Measurements from ENCODE around the gene MYL10. TPM values are rescaled to one million over a fixed set of nuclear protein-coding genes. Genes with fewer than 3 reads are reported as not detected.

Gene MYL10
- total and polyA plus RNA-seq, 2 donors (not counting 3 experiments of a cell fraction or from before 2014, with no cell fraction given) = not detected

DNA sequence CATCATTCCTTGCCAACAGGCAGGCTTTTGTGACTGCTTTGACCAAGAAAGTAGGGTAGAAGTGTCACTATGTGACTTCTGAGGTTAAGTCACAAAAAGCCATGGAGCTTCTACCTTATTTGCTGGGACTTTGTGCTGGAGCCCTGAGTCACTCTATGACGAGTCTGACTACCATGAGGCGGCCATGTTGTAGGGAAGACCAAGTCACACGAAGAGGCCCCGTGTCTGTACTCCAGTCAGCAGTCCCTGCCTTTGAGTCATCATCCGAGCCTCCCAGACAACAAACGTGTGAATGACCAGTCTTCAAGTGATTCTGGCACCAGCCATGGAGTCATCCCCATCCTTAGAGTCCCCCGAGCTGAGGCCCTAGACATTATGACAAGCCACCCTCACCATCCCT, 3.5 kb upstream of the MYL10 start:
- Histone ChIP-seq H3K36me3 (ENCODE audit: control insufficient read depth in 2 of 2, extremely low read depth in 1 of 2, insufficient read depth in 2 of 2, low read length in 2 of 2) (no peaks in the 10 kb centered on the region), H3K27me3 (ENCODE audit: control insufficient read depth in 2 of 2, insufficient read depth in 2 of 2, low read length in 2 of 2) (no peaks in the 10 kb centered on the region), H3K4me1 (ENCODE audit: control insufficient read depth, extremely low read depth, insufficient read depth, low read length) (peaks cover 16% of the 10 kb centered on the region), H3K4me2 (ENCODE audit: insufficient read depth, low read length) (no peak overlapping the region), H3K9ac (replicated peaks; ENCODE audit: extremely low read depth, insufficient read depth, low read length) (no peak overlapping the region), H3K4me3 (replicated peaks in 1 of 3; ENCODE audit: insufficient read depth in 1 of 3, low read depth in 1 of 3, low read length in 3 of 3) (no peak overlapping the region), H2AFZ (ENCODE audit: low read depth, low read length) (no peak overlapping the region), H3K79me2 (ENCODE audit: control insufficient read depth, insufficient read depth, low read length) (no peaks in the 10 kb centered on the region), H4K20me1 (replicated peaks; ENCODE audit: control insufficient read depth, extremely low read depth, insufficient read depth, low read length) (no peaks in the 10 kb centered on the region), H3K9me3 (replicated peaks; ENCODE audit: control insufficient read depth, insufficient read depth, low read length) (no peaks in the 10 kb centered on the region), H3K9me1 (replicated peaks; ENCODE audit: control insufficient read depth, extremely low read depth, insufficient read depth, low read length) (no peaks in the 10 kb centered on the region), H3K27ac (ENCODE audit: insufficient read depth, low read depth, low read length) (no peak overlapping the region)
- TF ChIP-seq EZH2 (IDR thresholded peaks at IDR 0.05; ENCODE audit: borderline replicate concordance, low read depth, low read length, severe bottlenecking) (no peak), GATA2 (IDR thresholded peaks at IDR 0.05; ENCODE audit: insufficient read depth, insufficient read length, low read depth, low read length) (no peak), FOS (IDR thresholded peaks at IDR 0.05; ENCODE audit: borderline replicate concordance, insufficient read depth, low read length) (no peak), POLR2A (IDR thresholded peaks at IDR 0.05; ENCODE audit: low read depth, low read length) (no peak), MYC (IDR thresholded peaks at IDR 0.05; ENCODE audit: low read depth, low read length) (no peak), JUN (IDR thresholded peaks at IDR 0.05; ENCODE audit: borderline replicate concordance, insufficient read depth, insufficient read length, low read depth) (no peak), POLR2AphosphoS5 (IDR thresholded peaks at IDR 0.05; ENCODE audit: insufficient read depth, low read depth, low read length) (no peak)
- TF ChIP-seq, protein P1, sequence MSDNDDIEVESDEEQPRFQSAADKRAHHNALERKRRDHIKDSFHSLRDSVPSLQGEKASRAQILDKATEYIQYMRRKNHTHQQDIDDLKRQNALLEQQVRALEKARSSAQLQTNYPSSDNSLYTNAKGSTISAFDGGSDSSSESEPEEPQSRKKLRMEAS (IDR thresholded peaks at IDR 0.05; ENCODE audit: insufficient read depth, insufficient read length) = no peak
- TF ChIP-seq, protein P2, sequence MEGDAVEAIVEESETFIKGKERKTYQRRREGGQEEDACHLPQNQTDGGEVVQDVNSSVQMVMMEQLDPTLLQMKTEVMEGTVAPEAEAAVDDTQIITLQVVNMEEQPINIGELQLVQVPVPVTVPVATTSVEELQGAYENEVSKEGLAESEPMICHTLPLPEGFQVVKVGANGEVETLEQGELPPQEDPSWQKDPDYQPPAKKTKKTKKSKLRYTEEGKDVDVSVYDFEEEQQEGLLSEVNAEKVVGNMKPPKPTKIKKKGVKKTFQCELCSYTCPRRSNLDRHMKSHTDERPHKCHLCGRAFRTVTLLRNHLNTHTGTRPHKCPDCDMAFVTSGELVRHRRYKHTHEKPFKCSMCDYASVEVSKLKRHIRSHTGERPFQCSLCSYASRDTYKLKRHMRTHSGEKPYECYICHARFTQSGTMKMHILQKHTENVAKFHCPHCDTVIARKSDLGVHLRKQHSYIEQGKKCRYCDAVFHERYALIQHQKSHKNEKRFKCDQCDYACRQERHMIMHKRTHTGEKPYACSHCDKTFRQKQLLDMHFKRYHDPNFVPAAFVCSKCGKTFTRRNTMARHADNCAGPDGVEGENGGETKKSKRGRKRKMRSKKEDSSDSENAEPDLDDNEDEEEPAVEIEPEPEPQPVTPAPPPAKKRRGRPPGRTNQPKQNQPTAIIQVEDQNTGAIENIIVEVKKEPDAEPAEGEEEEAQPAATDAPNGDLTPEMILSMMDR (IDR thresholded peaks at IDR 0.05; ENCODE audit: extremely low read depth in 1 of 2, insufficient read depth in 1 of 2, low read depth in 1 of 2, low read length in 2 of 2) = no peak
- POLR2A ChIA-PET = no interaction called here
- intact Hi-C loops (cut with micrococcal nuclease) (no loop called here), dilution Hi-C loops (cut with MboI; ENCODE audit: extremely low pct_ligation_motif_present, low sequenced_read_pairs) (no loop called here)
- FAIRE-seq = no peak
- no TSS peak for BruUV-seq (replicated peaks)
- DNase-seq (ENCODE audit: low read depth, low spot score) = no peak
- CTCF ChIA-PET = interaction anchor here (1.7 kb wide), 1 partner anchor 54 kb away, joined by 4 read pairs; no protein-coding TSS in a partner anchor

Data from endothelial cell of umbilical vein (primary cell).